SK-N-MC (cell line): ENCODE results near the gene RPA1.

Source experiments
- DNase-seq: peaks from one replicate; pipeline ENCODE4 v3.0.0-alpha.2; 2011; ENCODE audit warnings: low read depth, low spot score
- H3K27ac ChIP-seq: fragments of 200-600 bp; sonication (generic); 2 replicates; pipeline ENCODE4 v1.5.1; 2016; ENCODE audit warnings: mixed run types
- H3K36me3 ChIP-seq: fragments of 200-600 bp; sonication (generic); 2 replicates; pipeline ENCODE4 v1.6.1; 2017; ENCODE audit warnings: antibody characterized with exemption, low read length, mixed read lengths; ENCODE audit not compliant: insufficient read depth
- H3K4me3 ChIP-seq: fragments of 200-600 bp; sonication (generic); 2 replicates; pipeline ENCODE4 v1.5.1; 2016
- H3K9ac ChIP-seq: fragments of 200-600 bp; sonication (generic); 2 replicates; pipeline ENCODE4 v1.8.0; 2017; ENCODE audit warnings: mixed run types, mixed read lengths; ENCODE audit not compliant: insufficient read length
- H3K9me3 ChIP-seq: fragments of 200-600 bp; sonication (generic); 2 replicates; pipeline ENCODE4 v1.6.1; 2017; ENCODE audit warnings: low read depth, mild to moderate bottlenecking, antibody characterized with exemption, low read length, moderate library complexity, mixed read lengths
- EZH2 ChIP-seq: fragments of 200-600 bp; sonication (generic); IDR thresholded peaks from one replicate; pipeline ENCODE4 v1.6.1; 2017; ENCODE audit warnings: antibody characterized with exemption
- FOXP2 ChIP-seq: optimal IDR thresholded peaks from 2 replicates; pipeline ENCODE3; 2011; ENCODE audit warnings: mild to moderate bottlenecking, moderate library complexity; ENCODE audit not compliant: insufficient read depth; ENCODE audit errors: extremely low read length, control extremely low read depth
- POLR2AphosphoS5 ChIP-seq: IDR thresholded peaks from 2 replicates; pipeline ENCODE4 v1.6.1; 2012; ENCODE audit warnings: mild to moderate bottlenecking, low read depth, low read length, borderline replicate concordance

Gene RPA1

GRCh38 chr17:1913702-1914101 lies 83.9 kb downstream of the RPA1 start:
- H3K9ac ChIP-seq = no peak overlapping the region
- no peak for TF ChIP-seq POLR2AphosphoS5
- no peak for TF ChIP-seq EZH2
- no peak for TF ChIP-seq FOXP2
- no peak overlapping the region for H3K27ac ChIP-seq
- no peak overlapping the region for H3K4me3 ChIP-seq
- no peak for DNase-seq
- H3K36me3 ChIP-seq = no peaks in the 10 kb centered on the region
- no peaks in the 10 kb centered on the region for H3K9me3 ChIP-seq

DNA sequence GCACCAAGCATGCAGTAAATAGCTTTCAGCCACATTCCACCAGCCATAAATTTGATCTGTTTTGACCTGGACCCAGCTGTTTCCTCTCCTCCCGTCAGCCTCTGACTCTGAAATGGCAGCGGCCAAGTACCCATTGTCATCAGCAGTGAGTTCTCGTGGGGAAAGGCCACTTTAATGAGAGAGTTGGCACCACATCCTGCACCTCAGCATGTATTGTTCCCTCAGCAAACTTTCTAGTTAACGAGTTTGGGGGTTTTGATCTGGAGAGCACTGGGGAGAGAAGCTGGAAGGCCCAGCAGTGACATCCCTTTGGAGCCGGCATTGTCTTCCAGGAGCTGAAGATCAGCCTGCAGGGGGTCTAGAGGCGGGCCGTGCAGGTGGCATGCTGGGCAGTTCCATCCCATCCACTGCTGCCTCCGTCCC lies 84.9 kb downstream of the RPA1 start:
- H3K9me3 ChIP-seq = no peaks in the 10 kb centered on the region
- TF ChIP-seq POLR2AphosphoS5 = no peak
- TF ChIP-seq EZH2 = no peak
- TF ChIP-seq FOXP2 = no peak
- no peak overlapping the region for H3K9ac ChIP-seq
- DNase-seq = no peak
- no peak overlapping the region for H3K27ac ChIP-seq
- no peak overlapping the region for H3K4me3 ChIP-seq
- H3K36me3 ChIP-seq = no peaks in the 10 kb centered on the region

DNA sequence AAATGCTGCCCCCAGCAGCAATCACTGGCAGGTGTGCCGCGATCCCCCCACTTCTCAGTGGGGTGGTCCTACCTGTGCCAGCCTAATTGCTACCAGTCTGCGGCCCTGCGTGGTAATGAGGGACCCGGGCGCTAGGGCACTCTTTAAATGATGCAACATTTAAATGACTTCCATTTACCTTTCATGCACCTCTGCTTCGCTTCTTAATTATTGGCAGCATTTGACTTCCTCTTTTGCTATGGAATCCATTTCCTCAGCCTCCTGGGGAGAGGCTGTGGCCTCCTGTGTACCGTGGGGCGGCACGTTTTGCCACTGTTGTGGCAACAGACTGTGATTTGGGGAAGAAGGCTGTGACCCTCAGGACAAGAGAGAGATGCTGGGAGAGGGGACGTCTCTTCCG lies 86.1 kb downstream of the RPA1 start:
- TF ChIP-seq EZH2 = no peak
- no peak for TF ChIP-seq POLR2AphosphoS5
- no peak for TF ChIP-seq FOXP2
- Histone ChIP-seq H3K27ac (no peak overlapping the region), H3K9me3 (no peaks in the 10 kb centered on the region), H3K4me3 (no peak overlapping the region), H3K9ac (no peak overlapping the region), H3K36me3 (no peaks in the 10 kb centered on the region)
- DNase-seq = no peak

DNA sequence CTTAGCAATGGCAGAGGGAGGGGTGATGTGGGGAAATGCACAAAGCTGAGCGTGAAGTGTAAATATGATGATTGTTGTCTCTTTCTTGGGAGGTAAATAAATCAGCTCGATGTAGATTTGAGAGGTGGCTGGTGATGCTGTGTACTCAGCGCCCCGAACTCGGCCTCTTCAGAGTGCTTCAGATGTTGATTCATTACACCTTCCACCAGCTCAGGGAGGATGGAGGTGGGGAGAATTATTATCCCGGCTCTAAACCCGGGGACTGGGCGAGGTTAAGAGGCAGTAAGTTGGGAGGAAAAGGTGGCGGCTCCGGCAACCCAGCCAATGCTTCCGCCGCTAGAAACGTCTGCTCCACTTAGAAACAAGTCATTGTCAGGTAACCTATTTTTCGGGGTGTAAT lies 86.5 kb downstream of the RPA1 start:
- H3K4me3 ChIP-seq = no peak overlapping the region
- no peaks in the 10 kb centered on the region for H3K36me3 ChIP-seq
- H3K9me3 ChIP-seq = no peaks in the 10 kb centered on the region
- no peak overlapping the region for H3K9ac ChIP-seq
- no peak for DNase-seq
- H3K27ac ChIP-seq = no peak overlapping the region
- TF ChIP-seq FOXP2 (no peak), POLR2AphosphoS5 (no peak), EZH2 (no peak)

- no peaks in the 10 kb centered on the region for H3K9me3 ChIP-seq
- H3K27ac ChIP-seq = no peak overlapping the region
- no peak overlapping the region for H3K4me3 ChIP-seq
- no peaks in the 10 kb centered on the region for H3K36me3 ChIP-seq
- no peak for DNase-seq
- H3K9ac ChIP-seq = no peak overlapping the region
- no peak for TF ChIP-seq FOXP2
- TF ChIP-seq EZH2 = no peak
- TF ChIP-seq POLR2AphosphoS5 = no peak
Measured at GRCh38 chr17:1916963-1917715, 87.3 kb downstream of the RPA1 start.

DNA sequence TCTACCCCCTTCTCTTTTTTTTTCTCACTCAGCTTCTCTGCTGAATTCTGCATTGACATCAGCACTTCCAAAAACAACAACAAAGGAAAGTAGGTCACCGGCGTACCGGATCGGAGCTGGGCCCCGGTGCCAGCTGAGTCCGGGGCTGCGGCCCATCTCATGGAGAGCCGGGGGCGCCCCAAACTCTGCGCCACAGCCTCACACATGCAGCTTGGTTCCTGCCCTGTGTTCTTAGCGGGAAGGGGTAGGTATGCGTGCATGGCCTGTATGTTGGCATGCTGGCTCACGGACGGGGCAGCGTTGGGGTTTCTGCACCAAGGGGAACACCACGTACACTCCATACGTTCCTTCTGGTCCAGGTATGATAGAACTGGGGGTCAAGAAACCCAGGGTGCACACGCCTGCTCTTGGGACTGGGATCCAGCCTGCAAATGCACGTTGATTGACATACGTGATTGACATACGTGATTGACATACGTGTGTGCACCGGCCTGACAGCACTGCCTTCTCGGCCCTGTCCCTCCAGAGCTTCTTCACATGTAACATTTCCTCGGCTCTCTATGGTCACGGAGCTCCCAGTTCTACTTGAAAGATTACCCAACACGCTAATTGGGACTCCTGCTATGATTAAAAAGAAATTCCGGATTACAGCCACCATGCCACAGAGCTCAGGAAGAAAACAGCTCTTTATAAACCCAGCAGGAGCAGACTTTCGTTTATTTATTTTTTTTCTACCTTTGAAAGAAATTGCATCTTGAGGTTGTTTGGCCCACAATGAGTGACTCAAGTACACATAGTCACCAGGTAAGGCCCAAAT lies 88.7 kb downstream of the RPA1 start:
- no peak overlapping the region for H3K9ac ChIP-seq
- no peaks in the 10 kb centered on the region for H3K36me3 ChIP-seq
- H3K4me3 ChIP-seq = no peak overlapping the region

DNA sequence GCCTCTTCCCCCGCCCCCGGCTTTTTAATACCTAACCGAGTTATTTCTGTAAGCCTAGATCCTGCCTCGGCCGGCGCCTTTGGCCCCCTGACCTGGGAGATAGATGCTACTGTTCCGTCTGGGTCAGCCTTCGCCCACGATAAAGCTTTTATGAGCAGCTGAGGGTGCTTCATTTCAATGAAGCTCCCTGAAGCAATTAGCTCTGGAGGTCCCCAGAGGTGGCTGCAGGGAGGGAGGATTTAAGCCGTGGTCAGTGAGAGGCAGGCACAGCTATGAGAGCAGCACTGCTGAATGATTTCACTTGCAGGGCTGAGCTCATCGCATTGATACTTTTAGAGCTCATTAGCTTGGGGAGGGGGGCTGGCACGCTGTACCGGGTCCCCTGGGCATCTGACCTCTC lies 89.4 kb downstream of the RPA1 start:
- TF ChIP-seq POLR2AphosphoS5 = no peak
- no peak for TF ChIP-seq EZH2
- TF ChIP-seq FOXP2 = no peak
- Histone ChIP-seq H3K27ac (no peak overlapping the region), H3K36me3 (no peaks in the 10 kb centered on the region), H3K9me3 (no peaks in the 10 kb centered on the region), H3K9ac (no peak overlapping the region), H3K4me3 (no peak overlapping the region)
- no peak for DNase-seq

More for the DNA sequence above, 88.7 kb downstream of the RPA1 start:
- no peaks in the 10 kb centered on the region for H3K9me3 ChIP-seq
- H3K27ac ChIP-seq = no peak overlapping the region
- no peak for TF ChIP-seq EZH2
- TF ChIP-seq POLR2AphosphoS5 = no peak
- no peak for TF ChIP-seq FOXP2
- DNase-seq = no peak

- Histone ChIP-seq H3K27ac (no peak overlapping the region), H3K4me3 (no peak overlapping the region), H3K9ac (no peak overlapping the region), H3K9me3 (no peaks in the 10 kb centered on the region), H3K36me3 (no peaks in the 10 kb centered on the region)
- DNase-seq = no peak
- TF ChIP-seq POLR2AphosphoS5 (no peak), FOXP2 (no peak), EZH2 (no peak)
Measured at GRCh38 chr17:1920948-1921351, 91.1 kb downstream of the RPA1 start.

- H3K9me3 ChIP-seq = no peaks in the 10 kb centered on the region
- no peak for TF ChIP-seq POLR2AphosphoS5
- TF ChIP-seq EZH2 = no peak
- TF ChIP-seq FOXP2 = no peak
- no peak overlapping the region for H3K27ac ChIP-seq
- no peak overlapping the region for H3K4me3 ChIP-seq
- no peak for DNase-seq
- no peaks in the 10 kb centered on the region for H3K36me3 ChIP-seq
- H3K9ac ChIP-seq = no peak overlapping the region
Measured at GRCh38 chr17:1928976-1929375, 99.2 kb downstream of the RPA1 start.
